Transverse colon (tissue), 4 donors: ENCODE results near the gene FGF3. TPM values are rescaled to one million over a fixed set of nuclear protein-coding genes. Genes with fewer than 3 reads are reported as not detected.

ENCODE experiments used
- DNase-seq: peaks from one replicate; pipeline ENCODE4 v3.0.0-alpha.2; 2019
- H3K27ac ChIP-seq, 4 donors: fragments of 200-600 bp; sonication (generic); 2 replicates each; pipeline ENCODE4 v1.5.1; 2016 to 2018; ENCODE audit warnings: inconsistent platforms in 4 of 4
- H3K27me3 ChIP-seq: fragments of 200-600 bp; sonication (generic); 2 replicates; pipeline ENCODE4 v1.5.1; 2017; ENCODE audit warnings: inconsistent platforms
- H3K36me3 ChIP-seq, 4 donors: fragments of 200-600 bp; sonication (generic); 2 replicates each; pipeline ENCODE4 v1.5.1; 2017 to 2019; ENCODE audit warnings: inconsistent platforms in 4 of 4
- H3K4me1 ChIP-seq, 4 donors: fragments of 200-600 bp; sonication (generic); 2 replicates each; pipeline ENCODE4 v1.5.1; 2017 to 2020; ENCODE audit warnings: inconsistent platforms in 4 of 4
- H3K4me3 ChIP-seq, 4 donors: fragments of 200-600 bp; sonication (generic); 1 replicate in 1 of 4; 2 replicates in 3 of 4; pipeline versions ENCODE4 v1.5.1 to v1.6.1; 2017 to 2019; ENCODE audit warnings: inconsistent platforms in 4 of 4
- H3K9me3 ChIP-seq, 2 donors: fragments of 200-600 bp; sonication (generic); 2 replicates each; pipeline ENCODE4 v1.5.1; 2017 to 2019; ENCODE audit warnings: inconsistent platforms in 2 of 2
- CTCF ChIP-seq, 5 experiments: fragments of 200-600 bp in 3 of 5; fragments of 450-650 bp in 2 of 5; sonication (generic) in 3 of 5; IDR thresholded peaks; 1 replicate in 2 of 5; 2 replicates in 3 of 5; pipeline ENCODE4 v1.5.1; 2016 to 2017; ENCODE audit warnings: antibody characterized with exemption in 5 of 5, inconsistent platforms in 3 of 5, mild to moderate bottlenecking in 2 of 5, moderate library complexity in 1 of 5
- EP300 ChIP-seq: sonication (generic); formaldehyde crosslinking; IDR thresholded peaks from one replicate; pipeline ENCODE4 v1.6.1; 2017; ENCODE audit warnings: antibody characterized with exemption, low read depth
- POLR2A ChIP-seq: fragments of 450-650 bp; IDR thresholded peaks from one replicate; pipeline ENCODE4 v1.6.1; 2016; ENCODE audit warnings: antibody characterized with exemption, mild to moderate bottlenecking, moderate library complexity
- POLR2AphosphoS5 ChIP-seq, 3 donors: sonication (generic); formaldehyde crosslinking; IDR thresholded peaks; one replicate each; pipeline ENCODE4 v1.6.1; 2016; ENCODE audit warnings: antibody characterized with exemption in 3 of 3
- WGBS, 2 donors: methylation state at CpG; one replicate each; pipeline ENCODE4 v1.1.5; 2018; ENCODE audit warnings: low coverage in 1 of 2; 5-methylcytosine and 5-hydroxymethylcytosine counted together
- in situ Hi-C, 4 donors: fragments of 200-750 bp; cut with MboI; loops; one replicate each; pipeline versions ENCODE4 v1.15.0 to v1.15.1; 2017; ENCODE audit warnings: low sequenced_read_pairs in 3 of 4, low pct_ligation_motif_present in 1 of 4, low pct_unique_long_range_greater_than_20kb in 1 of 4
- intact Hi-C: fragments of 100-400 bp; cut with DNase I; formaldehyde crosslinking; loops from one replicate; pipeline ENCODE4 v1.15.1; 2023; ENCODE audit warnings: low total_unique reads
- total RNA-seq, 4 donors: library from RNA; depleted of rRNA; stranded (reverse); fragments of >200 nt; gene quantifications; one replicate each; pipeline ENCODE4 v1.1.0, GENCODE V29; 2016

Gene FGF3
- total RNA-seq, 4 donors from 2014 or later: not detected

GRCh38 chr11:69830086-69830485, 10.9 kb upstream of the FGF3 start:
- H3K4me1 ChIP-seq: peaks cover 0 to 13% (median 8%) of the 10 kb centered on the region in 4 donors
- H3K9me3 ChIP-seq: no peaks in the 10 kb centered on the region
- intact Hi-C loops: loop anchor here (5.0 kb wide), 1 partner anchor 1633 kb away; no protein-coding TSS in a partner anchor
- DNase-seq: no peak
- H3K36me3 ChIP-seq: no peaks in the 10 kb centered on the region
- no peak overlapping the region for H3K27ac ChIP-seq
- WGBS, 2 donors: 88% methylated on average over 11 of the region's 11 CpGs; no CpG with 5 or more reads in 1 of the 2 donors
- peaks cover 32% of the 10 kb centered on the region for H3K27me3 ChIP-seq
- in situ Hi-C loops: no loop called here
- TF ChIP-seq EP300 (no peak), POLR2AphosphoS5 (IDR thresholded peaks at IDR 0.05) (no peak), CTCF (IDR thresholded peaks at IDR 0.05) (no peak), POLR2A (no peak)
- H3K4me3 ChIP-seq: no peak overlapping the region

- H3K27me3 ChIP-seq: peaks cover 21% of the 10 kb centered on the region
- no peak overlapping the region for H3K4me3 ChIP-seq
- no peaks in the 10 kb centered on the region for H3K9me3 ChIP-seq
- 61% methylated on average over 4 of the region's 6 CpGs; no CpG with 5 or more reads in 1 of the 2 donors for WGBS, 2 donors
- TF ChIP-seq POLR2A: no peak
- no peak for TF ChIP-seq EP300
- no peak for TF ChIP-seq CTCF (IDR thresholded peaks at IDR 0.05)
- intact Hi-C loops (no loop called here), in situ Hi-C loops (no loop called here)
- peaks cover 0 to 13% (median 9%) of the 10 kb centered on the region in 4 donors for H3K4me1 ChIP-seq
- no peaks in the 10 kb centered on the region for H3K36me3 ChIP-seq
- peak; percentile 49 for DNase-seq
- H3K27ac ChIP-seq: peak overlapping the region in 1 of 4 donors; percentile 16
These were observed 9.7 kb upstream of the FGF3 start for GRCh38 chr11:69828971-69829344.

DNA sequence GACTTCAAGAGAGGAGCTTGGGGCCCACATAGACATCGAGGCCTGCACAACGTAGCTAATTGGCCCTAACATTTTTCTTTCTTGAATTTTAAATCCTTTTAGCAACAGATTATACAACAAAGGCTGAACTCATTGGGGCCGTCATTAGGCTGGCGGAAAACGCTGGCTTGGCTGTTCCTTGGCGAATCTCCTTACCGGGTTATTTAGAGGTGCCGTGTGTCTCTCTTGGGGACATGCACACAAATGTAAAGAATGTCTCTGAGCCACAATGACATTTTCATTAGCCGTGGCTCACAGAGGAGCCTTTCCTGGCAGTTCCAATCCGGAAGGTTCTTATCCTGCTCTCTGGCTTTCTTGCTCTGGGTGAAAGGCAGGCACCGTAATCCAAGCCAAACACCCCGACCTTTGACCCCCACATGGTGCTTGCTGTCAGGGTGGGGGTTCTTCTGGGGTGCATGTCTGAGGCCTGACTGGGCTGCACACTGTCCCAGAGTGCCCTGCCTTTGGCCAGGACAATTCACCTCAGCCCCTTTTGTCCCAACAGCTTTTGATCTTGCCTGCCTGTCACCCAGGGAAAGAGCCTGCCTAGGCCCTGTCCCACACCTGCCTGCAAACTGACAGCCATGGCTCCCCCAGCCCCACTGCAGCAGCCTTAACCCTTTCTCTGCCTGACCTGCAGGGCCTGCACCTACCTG, 9.2 kb upstream of the FGF3 start:
- in situ Hi-C loops (no loop called here), intact Hi-C loops (no loop called here)
- Histone ChIP-seq H3K4me1 (peaks cover 0 to 13% (median 9%) of the 10 kb centered on the region in 4 donors), H3K4me3 (no peak overlapping the region), H3K36me3 (no peaks in the 10 kb centered on the region), H3K9me3 (no peaks in the 10 kb centered on the region), H3K27me3 (peaks cover 18% of the 10 kb centered on the region), H3K27ac (peak overlapping the region in 1 of 4 donors; percentile 16)
- TF ChIP-seq POLR2AphosphoS5 (IDR thresholded peaks at IDR 0.05): no peak
- no peak for TF ChIP-seq CTCF (IDR thresholded peaks at IDR 0.05)
- no peak for TF ChIP-seq POLR2A
- TF ChIP-seq EP300: no peak
- DNase-seq: peak; percentile 20
- 83% methylated on average over 6 to 12 of the region's 12 CpGs for WGBS, 2 donors

GRCh38 chr11:69826773-69827172, 7.6 kb upstream of the FGF3 start:
- Histone ChIP-seq H3K27ac (no peak overlapping the region), H3K36me3 (no peaks in the 10 kb centered on the region), H3K9me3 (no peaks in the 10 kb centered on the region), H3K4me3 (no peak overlapping the region), H3K4me1 (peaks cover 0 to 13% (median 9%) of the 10 kb centered on the region in 4 donors), H3K27me3 (peaks cover 21% of the 10 kb centered on the region)
- 91 to 94% methylated on average over 4 to 9 of the region's 10 CpGs for WGBS, 2 donors
- no peak for TF ChIP-seq POLR2AphosphoS5 (IDR thresholded peaks at IDR 0.05)
- intact Hi-C loops: no loop called here
- no peak for DNase-seq
- in situ Hi-C loops: no loop called here
